Keratinocyte (primary cell): ENCODE data around the gene IQCF2. TPM values are rescaled to one million over a fixed set of nuclear protein-coding genes. Genes with fewer than 3 reads are reported as not detected.

ENCODE experiments used
- DNase-seq: peaks from one replicate; pipeline ENCODE4 v3.0.0-alpha.2; 2011; ENCODE audit warnings: low read depth, missing footprints, low spot score
- FAIRE-seq: peaks from 2 replicates; lab custom pipeline; 2011; peaks lifted over from hg19 to GRCh38; lab: Jason Lieb, UNC
- H2AFZ ChIP-seq: 2 replicates; pipeline ENCODE4 v1.6.0; 2012; ENCODE audit warnings: low read length, control low read depth, inconsistent platforms; ENCODE audit not compliant: control insufficient read depth
- H3K27ac ChIP-seq: 2 replicates; pipeline ENCODE4 v1.5.1; 2011; ENCODE audit warnings: low read length; ENCODE audit not compliant: control insufficient read depth, insufficient read depth
- H3K27me3 ChIP-seq: 3 replicates; pipeline ENCODE4 v1.6.0; 2011; ENCODE audit warnings: low read length; ENCODE audit not compliant: control insufficient read depth, insufficient read depth; ENCODE audit errors: extremely low read depth
- H3K36me3 ChIP-seq, 2 experiments: 2 replicates in 1 of 2; 3 replicates in 1 of 2; pipeline ENCODE4 v1.5.1; 2011; ENCODE audit warnings: low read length in 2 of 2, mild to moderate bottlenecking in 1 of 2; ENCODE audit not compliant: control insufficient read depth in 2 of 2, insufficient read depth in 2 of 2; ENCODE audit errors: extremely low read depth in 1 of 2
- H3K4me1 ChIP-seq: 3 replicates; pipeline ENCODE4 v1.5.1; 2011; ENCODE audit warnings: low read length; ENCODE audit not compliant: control insufficient read depth, insufficient read depth; ENCODE audit errors: extremely low read depth
- H3K4me2 ChIP-seq: 3 replicates; pipeline ENCODE4 v1.6.0; 2011; ENCODE audit warnings: low read depth, low read length; ENCODE audit not compliant: control insufficient read depth, insufficient read depth; ENCODE audit errors: extremely low read depth
- H3K4me3 ChIP-seq, 3 experiments: fragments of 200-600 bp in 1 of 3; sonication (generic) in 1 of 3; 2 replicates in 2 of 3; 3 replicates in 1 of 3; pipeline ENCODE4 v1.5.1; 2011 to 2016; ENCODE audit warnings: low read length in 3 of 3, mild to moderate bottlenecking in 3 of 3, control low read depth in 2 of 3, inconsistent platforms in 1 of 3, low read depth in 1 of 3, mixed read lengths in 1 of 3, mixed run types in 1 of 3, moderate library complexity in 1 of 3; ENCODE audit not compliant: control insufficient read depth in 2 of 3, insufficient read depth in 2 of 3; ENCODE audit errors: extremely low read depth in 1 of 3
- H3K79me2 ChIP-seq: 2 replicates; pipeline ENCODE4 v1.6.0; 2012; ENCODE audit warnings: low read length; ENCODE audit not compliant: control insufficient read depth, insufficient read depth
- H3K9ac ChIP-seq: 3 replicates; pipeline ENCODE4 v1.6.0; 2011; ENCODE audit warnings: low read length; ENCODE audit not compliant: control insufficient read depth, insufficient read depth; ENCODE audit errors: extremely low read depth
- H3K9me1 ChIP-seq: 3 replicates; pipeline ENCODE4 v1.6.0; 2011; ENCODE audit warnings: low read length; ENCODE audit not compliant: control insufficient read depth, insufficient read depth; ENCODE audit errors: extremely low read depth
- H3K9me3 ChIP-seq: 2 replicates; pipeline ENCODE4 v1.5.1; 2012; ENCODE audit warnings: low read depth, low read length; ENCODE audit not compliant: control insufficient read depth
- H4K20me1 ChIP-seq: 3 replicates; pipeline ENCODE4 v1.6.0; 2011; ENCODE audit warnings: low read length; ENCODE audit not compliant: control insufficient read depth, insufficient read depth; ENCODE audit errors: extremely low read depth
- EZH2 ChIP-seq: IDR thresholded peaks from one replicate; pipeline ENCODE4 v1.6.1; 2012; ENCODE audit warnings: inconsistent platforms, mild to moderate bottlenecking, low read length, moderate library complexity
- dilution Hi-C: fragments of 300-500 bp; cut with MboI; formaldehyde crosslinking; loops from one replicate; pipeline ENCODE4 v1.7.0; 2020; ENCODE audit warnings: low sequenced_read_pairs; ENCODE audit not compliant: extremely low pct_ligation_motif_present
- polyA plus RNA-seq, 5 experiments: library from polyadenylated mRNA; depleted of rRNA in 3 of 5; stranded (reverse) in 3 of 5; stranded (forward) in 1 of 5; unstranded in 1 of 5; fragments of >200 nt; gene quantifications; 1 replicate in 1 of 5; 2 replicates in 3 of 5; 3 replicates in 1 of 5; pipeline versions ENCODE4 v1.2.1 to v1.2.3, GENCODE V29; 2011 to 2012; ENCODE audit warnings: missing spikeins in 2 of 5, low read depth in 1 of 5, low replicate concordance in 1 of 5
- TF ChIP-seq, protein P1 (sequence below), 3 experiments: IDR thresholded peaks in 1 of 3; conservative IDR thresholded peaks in 1 of 3; optimal IDR thresholded peaks in 1 of 3; 2 replicates in 2 of 3; 3 replicates in 1 of 3; pipeline versions ENCODE3 to v1.5.1; 2011; ENCODE audit warnings: low read length in 3 of 3, mild to moderate bottlenecking in 3 of 3, moderate library complexity in 2 of 3, control low read depth in 1 of 3, inconsistent platforms in 1 of 3; ENCODE audit not compliant: insufficient read depth in 2 of 3; ENCODE audit errors: extremely low read depth in 1 of 3

The IQCF2 gene
- polyA plus RNA-seq, 1 donor (not counting 4 experiments of a cell fraction or from before 2014, with no cell fraction given), result not detected

DNA sequence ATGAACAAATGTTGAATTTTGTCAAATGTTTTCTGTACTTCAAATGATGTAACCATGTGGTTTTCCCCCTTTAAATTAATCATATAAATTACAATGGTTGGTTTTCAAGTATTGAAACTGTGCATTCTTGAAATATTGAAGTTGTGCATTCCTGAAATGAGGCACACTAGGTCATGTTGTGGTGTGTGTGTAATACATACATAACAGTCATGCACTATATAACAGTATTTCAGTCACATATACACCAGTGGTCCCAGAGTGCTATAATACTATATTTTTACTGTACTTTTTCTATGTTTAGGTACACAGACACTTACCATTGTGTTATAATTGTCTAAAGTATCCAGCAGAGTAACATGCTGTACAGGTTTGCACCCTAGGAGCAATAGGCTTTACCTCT, 25.0 kb downstream of the IQCF2 start:
- Histone ChIP-seq H3K4me2 (no peak overlapping the region), H3K4me3 (no peak overlapping the region), H3K9me3 (no peaks in the 10 kb centered on the region), H3K27me3 (peaks cover 6% of the 10 kb centered on the region), H4K20me1 (no peaks in the 10 kb centered on the region), H2AFZ (no peak overlapping the region), H3K79me2 (no peaks in the 10 kb centered on the region), H3K4me1 (no peaks in the 10 kb centered on the region), H3K36me3 (no peaks in the 10 kb centered on the region), H3K9ac (no peak overlapping the region), H3K27ac (no peak overlapping the region), H3K9me1 (no peaks in the 10 kb centered on the region)
- no peak for TF ChIP-seq EZH2
- TF ChIP-seq, protein P1, sequence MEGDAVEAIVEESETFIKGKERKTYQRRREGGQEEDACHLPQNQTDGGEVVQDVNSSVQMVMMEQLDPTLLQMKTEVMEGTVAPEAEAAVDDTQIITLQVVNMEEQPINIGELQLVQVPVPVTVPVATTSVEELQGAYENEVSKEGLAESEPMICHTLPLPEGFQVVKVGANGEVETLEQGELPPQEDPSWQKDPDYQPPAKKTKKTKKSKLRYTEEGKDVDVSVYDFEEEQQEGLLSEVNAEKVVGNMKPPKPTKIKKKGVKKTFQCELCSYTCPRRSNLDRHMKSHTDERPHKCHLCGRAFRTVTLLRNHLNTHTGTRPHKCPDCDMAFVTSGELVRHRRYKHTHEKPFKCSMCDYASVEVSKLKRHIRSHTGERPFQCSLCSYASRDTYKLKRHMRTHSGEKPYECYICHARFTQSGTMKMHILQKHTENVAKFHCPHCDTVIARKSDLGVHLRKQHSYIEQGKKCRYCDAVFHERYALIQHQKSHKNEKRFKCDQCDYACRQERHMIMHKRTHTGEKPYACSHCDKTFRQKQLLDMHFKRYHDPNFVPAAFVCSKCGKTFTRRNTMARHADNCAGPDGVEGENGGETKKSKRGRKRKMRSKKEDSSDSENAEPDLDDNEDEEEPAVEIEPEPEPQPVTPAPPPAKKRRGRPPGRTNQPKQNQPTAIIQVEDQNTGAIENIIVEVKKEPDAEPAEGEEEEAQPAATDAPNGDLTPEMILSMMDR (optimal IDR thresholded peaks at IDR 0.05 in 1 of 3, IDR thresholded peaks at IDR 0.05 in 1 of 3, conservative IDR thresholded peaks at IDR 0.05 in 1 of 3; ENCODE audit: extremely low read depth in 1 of 3, insufficient read depth in 2 of 3, low read length in 3 of 3), result no peak
- no peak for FAIRE-seq
- DNase-seq, result no peak
- dilution Hi-C loops, result no loop called here

DNA sequence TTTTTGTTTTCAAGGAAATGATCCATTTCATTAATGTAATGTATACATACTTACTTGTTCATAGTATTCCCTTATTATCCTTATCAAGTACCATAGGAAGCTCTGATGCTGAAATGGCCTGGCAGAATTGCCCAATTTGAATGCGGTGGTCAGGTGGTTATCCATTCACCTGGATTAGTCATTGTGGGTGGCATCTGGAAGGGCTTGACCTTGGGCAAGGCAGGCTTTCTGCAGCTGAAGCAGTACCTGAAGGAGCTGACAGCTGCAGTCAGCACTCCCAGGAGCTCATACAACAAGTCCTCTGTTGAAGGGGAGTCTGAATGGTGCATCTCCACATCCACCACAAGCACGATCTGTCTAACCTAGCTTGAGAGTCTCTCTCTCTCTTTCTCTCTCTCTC, 26.2 kb downstream of the IQCF2 start:
- H3K9me3 ChIP-seq, result no peaks in the 10 kb centered on the region
- H3K27ac ChIP-seq, result no peak overlapping the region
- no peak overlapping the region for H3K9ac ChIP-seq
- FAIRE-seq (no peak), DNase-seq (no peak)
- dilution Hi-C loops, result no loop called here
- peaks cover 8% of the 10 kb centered on the region for H3K27me3 ChIP-seq
- no peaks in the 10 kb centered on the region for H3K36me3 ChIP-seq
- H3K4me2 ChIP-seq, result no peak overlapping the region
- no peak overlapping the region for H2AFZ ChIP-seq
- H3K4me1 ChIP-seq, result no peaks in the 10 kb centered on the region
- no peaks in the 10 kb centered on the region for H3K9me1 ChIP-seq
- no peak overlapping the region for H3K4me3 ChIP-seq
- TF ChIP-seq EZH2, result no peak
- TF ChIP-seq, protein P1 (optimal IDR thresholded peaks at IDR 0.05 in 1 of 3, IDR thresholded peaks at IDR 0.05 in 1 of 3, conservative IDR thresholded peaks at IDR 0.05 in 1 of 3; ENCODE audit: extremely low read depth in 1 of 3, insufficient read depth in 2 of 3, low read length in 3 of 3), result no peak
- no peaks in the 10 kb centered on the region for H3K79me2 ChIP-seq
- no peaks in the 10 kb centered on the region for H4K20me1 ChIP-seq
